Neural progenitor cell (in vitro differentiated cells): ENCODE measurements around the gene NR2C2AP.

Experiments
- EZH2 ChIP-seq: fragments of 200-600 bp; sonication (generic); IDR thresholded peaks from 2 replicates; pipeline ENCODE4 v1.6.1; 2017; ENCODE audit warnings: antibody characterized with exemption, mild to moderate bottlenecking, moderate library complexity
- EZH2phosphoT487 ChIP-seq: fragments of 200-600 bp; sonication (generic); IDR thresholded peaks from 2 replicates; pipeline ENCODE4 v1.6.1; 2017; ENCODE audit warnings: antibody characterized with exemption
- TF ChIP-seq, protein P1 (sequence below): fragments of 200-600 bp; sonication (generic); IDR thresholded peaks from 2 replicates; pipeline ENCODE4 v1.5.1; 2017; ENCODE audit warnings: antibody characterized with exemption, mild to moderate bottlenecking

DNA sequence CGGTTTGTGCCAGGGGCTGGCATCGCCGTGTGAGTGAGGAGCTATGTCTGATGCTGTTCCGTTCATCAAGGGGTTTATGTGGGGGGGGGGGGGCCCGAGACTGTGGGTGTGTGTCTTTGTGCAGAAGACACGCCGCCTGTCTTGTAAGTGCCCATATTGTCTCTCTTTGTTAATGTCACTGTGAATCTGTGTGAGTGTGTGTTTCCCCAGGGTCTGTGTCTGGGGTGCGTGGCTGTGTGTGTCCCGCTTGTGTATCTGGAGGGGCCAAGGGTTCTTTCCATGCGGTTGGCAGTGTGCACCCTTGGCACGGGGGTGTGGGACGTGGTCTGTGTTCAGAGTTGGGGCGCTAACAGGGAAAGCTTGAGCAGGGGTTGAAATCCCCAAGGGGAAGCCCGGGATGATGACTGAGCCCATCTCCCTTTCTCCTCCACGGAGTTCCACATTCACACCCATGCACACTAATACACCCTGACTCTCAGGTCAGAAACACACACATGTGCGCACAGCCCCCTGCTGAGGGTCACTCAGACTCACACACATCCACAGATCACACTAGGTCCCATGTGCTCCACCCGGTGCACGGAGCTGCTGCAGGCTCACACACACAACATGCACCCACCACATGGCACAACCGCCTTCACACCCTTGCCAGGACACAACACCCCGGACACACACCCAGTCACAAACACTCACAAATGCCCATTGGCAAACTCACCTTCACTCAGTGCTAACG lies 10.4 kb upstream of the NR2C2AP start:
- TF ChIP-seq, protein P1, sequence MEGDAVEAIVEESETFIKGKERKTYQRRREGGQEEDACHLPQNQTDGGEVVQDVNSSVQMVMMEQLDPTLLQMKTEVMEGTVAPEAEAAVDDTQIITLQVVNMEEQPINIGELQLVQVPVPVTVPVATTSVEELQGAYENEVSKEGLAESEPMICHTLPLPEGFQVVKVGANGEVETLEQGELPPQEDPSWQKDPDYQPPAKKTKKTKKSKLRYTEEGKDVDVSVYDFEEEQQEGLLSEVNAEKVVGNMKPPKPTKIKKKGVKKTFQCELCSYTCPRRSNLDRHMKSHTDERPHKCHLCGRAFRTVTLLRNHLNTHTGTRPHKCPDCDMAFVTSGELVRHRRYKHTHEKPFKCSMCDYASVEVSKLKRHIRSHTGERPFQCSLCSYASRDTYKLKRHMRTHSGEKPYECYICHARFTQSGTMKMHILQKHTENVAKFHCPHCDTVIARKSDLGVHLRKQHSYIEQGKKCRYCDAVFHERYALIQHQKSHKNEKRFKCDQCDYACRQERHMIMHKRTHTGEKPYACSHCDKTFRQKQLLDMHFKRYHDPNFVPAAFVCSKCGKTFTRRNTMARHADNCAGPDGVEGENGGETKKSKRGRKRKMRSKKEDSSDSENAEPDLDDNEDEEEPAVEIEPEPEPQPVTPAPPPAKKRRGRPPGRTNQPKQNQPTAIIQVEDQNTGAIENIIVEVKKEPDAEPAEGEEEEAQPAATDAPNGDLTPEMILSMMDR, result no peak
- no peak for TF ChIP-seq EZH2
- no peak for TF ChIP-seq EZH2phosphoT487
